ENCODE results near the gene DACT1.

DACT1 gene

DNA sequence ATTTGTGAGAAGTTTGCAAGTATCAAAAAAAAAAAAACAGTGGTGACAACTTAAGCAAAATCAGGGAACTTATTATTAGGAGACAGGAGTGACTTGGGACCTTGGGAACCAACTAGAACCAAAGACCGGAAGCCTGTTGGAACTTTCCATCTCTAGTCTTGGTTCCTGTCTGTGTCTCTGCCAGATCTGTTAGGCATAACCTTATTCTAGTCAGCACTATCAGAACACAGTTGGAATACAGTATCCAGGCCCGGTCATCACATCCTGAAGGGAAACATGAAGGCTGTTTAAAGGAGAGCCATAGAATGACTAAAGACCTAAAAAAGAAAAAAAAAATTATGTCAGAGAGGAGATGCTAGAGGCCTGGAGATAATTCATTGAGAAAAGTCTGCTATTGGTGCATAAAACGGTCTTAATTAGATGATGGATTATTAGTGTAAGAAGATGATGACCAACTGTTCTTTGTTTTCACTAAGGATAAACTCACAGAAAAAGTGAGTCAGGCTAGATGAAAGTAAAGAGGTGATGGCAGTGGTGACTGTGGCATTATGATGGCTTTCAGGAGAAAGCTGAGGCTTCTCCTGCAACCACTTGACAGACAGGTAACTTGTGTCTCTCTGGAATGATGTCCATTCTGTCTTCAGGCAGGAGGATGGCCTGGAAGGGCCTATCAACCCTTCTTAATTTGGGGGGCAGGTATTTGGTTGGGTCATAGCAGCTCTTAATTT lies 28.2 kb downstream of the DACT1 start:
- DNase-seq (ENCODE audit: extremely low read depth in 1 of 2, low read depth in 1 of 2): no peak

DNA sequence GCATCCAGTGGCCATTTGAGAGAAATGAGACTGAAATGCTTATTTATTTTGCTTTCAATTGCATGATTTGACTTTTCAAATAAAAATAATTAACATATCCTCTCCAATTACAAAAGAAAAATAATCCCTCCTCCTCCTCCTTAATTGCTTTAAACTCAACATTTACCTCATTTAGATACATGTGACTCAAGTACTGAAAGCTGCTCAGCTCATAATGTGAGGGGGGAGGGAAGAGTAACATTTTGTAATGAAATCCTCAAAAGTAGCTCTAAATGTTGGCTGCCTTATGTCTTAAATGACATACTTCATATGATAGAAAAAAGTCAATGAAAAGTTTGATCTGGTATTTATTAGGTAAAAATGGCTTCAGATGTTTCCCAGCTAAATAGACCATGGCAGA lies 29.0 kb downstream of the DACT1 start:
- no peak for DNase-seq (ENCODE audit: extremely low read depth in 1 of 2, low read depth in 1 of 2)

- DNase-seq (ENCODE audit: extremely low read depth in 1 of 2, low read depth in 1 of 2): no peak
Measured at GRCh38 chr14:58667900-58668299, 30.1 kb downstream of the DACT1 start.

- no peak for DNase-seq (ENCODE audit: extremely low read depth in 1 of 2, low read depth in 1 of 2)
Measured at GRCh38 chr14:58668848-58669480, 31.2 kb downstream of the DACT1 start.

- no peak for DNase-seq (ENCODE audit: extremely low read depth in 1 of 2, low read depth in 1 of 2)
Measured at GRCh38 chr14:58669556-58670200, 31.9 kb downstream of the DACT1 start.

DNA sequence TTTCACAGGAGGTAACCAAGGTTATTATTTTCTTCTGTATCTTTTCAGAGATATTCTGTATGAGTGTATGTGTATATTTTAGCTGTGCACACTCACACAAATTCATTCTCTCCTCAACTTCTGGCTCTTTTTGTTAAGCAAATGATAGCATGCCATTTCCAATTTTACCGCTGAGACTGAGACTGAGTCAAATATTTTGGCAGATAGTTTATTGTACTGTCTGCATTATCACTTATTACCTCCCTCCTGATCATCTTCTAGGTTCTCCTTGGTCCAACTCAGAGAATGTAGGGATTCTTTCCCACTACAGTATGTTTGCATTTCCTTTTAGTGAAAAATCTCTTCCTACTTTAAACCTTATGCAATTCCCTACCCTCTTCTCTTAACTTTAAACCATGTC lies 33.3 kb downstream of the DACT1 start:
- DNase-seq (ENCODE audit: extremely low read depth in 1 of 2, low read depth in 1 of 2): no peak

DNA sequence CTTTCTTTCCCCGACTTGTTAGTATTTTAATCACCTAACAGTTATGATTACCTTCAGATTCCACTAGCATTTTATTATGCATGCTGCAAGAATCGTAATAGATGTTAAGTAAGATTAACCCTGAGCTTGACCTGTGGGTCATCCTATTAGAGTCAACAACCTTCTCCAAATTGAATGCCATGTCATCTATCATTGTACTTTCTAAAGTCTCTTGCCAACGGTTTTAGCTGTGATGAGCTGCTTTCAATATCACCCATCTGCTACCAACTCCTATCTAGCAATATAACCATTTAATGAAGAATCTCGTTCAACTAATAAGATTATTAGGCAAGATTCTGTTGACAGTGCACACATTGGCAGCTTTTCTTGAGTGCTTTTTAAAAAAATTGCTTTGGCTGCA lies 33.7 kb downstream of the DACT1 start:
- no peak for DNase-seq (ENCODE audit: extremely low read depth in 1 of 2, low read depth in 1 of 2)

- no peak for DNase-seq (ENCODE audit: extremely low read depth in 1 of 2, low read depth in 1 of 2)
Measured at GRCh38 chr14:58673722-58674121, 36.0 kb downstream of the DACT1 start.

GRCh38 chr14:58677001-58677400 lies 39.2 kb downstream of the DACT1 start:
- no peak for DNase-seq (ENCODE audit: extremely low read depth in 1 of 2, low read depth in 1 of 2)

GRCh38 chr14:58677517-58677916 lies 39.8 kb downstream of the DACT1 start:
- no peak for DNase-seq (ENCODE audit: extremely low read depth in 1 of 2, low read depth in 1 of 2)

DNA sequence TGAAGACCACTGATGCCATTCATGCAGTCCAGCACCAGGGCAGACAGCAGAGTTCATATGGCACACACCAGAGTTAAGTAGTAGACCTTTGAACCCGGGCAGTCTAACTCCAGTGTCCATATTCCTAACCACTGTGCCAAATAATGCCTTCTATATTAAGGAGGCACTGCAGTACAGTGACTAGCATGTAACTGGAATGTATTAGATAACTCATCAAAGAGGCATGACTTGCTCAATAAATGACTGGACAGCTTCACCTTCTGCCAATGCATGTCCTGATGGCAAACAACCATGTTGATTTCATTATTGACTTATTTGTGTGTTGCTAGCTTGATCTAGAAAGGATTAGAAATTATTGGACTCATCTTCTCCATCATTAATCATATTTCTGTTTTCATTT lies 40.2 kb downstream of the DACT1 start:
- no peak for DNase-seq (ENCODE audit: extremely low read depth in 1 of 2, low read depth in 1 of 2)

GRCh38 chr14:58680698-58681097 lies 42.9 kb downstream of the DACT1 start:
- DNase-seq (ENCODE audit: extremely low read depth in 1 of 2, low read depth in 1 of 2): no peak

- no peak for DNase-seq (ENCODE audit: extremely low read depth in 1 of 2, low read depth in 1 of 2)
Measured at GRCh38 chr14:58687232-58687795, 49.6 kb downstream of the DACT1 start.

- DNase-seq (ENCODE audit: extremely low read depth in 1 of 2, low read depth in 1 of 2): no peak
Measured at GRCh38 chr14:58690801-58691516, 53.2 kb downstream of the DACT1 start.

- no peak for DNase-seq (ENCODE audit: extremely low read depth in 1 of 2, low read depth in 1 of 2)
Measured at GRCh38 chr14:58693048-58693447, 55.3 kb downstream of the DACT1 start.

- DNase-seq (ENCODE audit: extremely low read depth in 1 of 2, low read depth in 1 of 2): no peak
Measured at GRCh38 chr14:58695514-58695913, 57.8 kb downstream of the DACT1 start.

DNA sequence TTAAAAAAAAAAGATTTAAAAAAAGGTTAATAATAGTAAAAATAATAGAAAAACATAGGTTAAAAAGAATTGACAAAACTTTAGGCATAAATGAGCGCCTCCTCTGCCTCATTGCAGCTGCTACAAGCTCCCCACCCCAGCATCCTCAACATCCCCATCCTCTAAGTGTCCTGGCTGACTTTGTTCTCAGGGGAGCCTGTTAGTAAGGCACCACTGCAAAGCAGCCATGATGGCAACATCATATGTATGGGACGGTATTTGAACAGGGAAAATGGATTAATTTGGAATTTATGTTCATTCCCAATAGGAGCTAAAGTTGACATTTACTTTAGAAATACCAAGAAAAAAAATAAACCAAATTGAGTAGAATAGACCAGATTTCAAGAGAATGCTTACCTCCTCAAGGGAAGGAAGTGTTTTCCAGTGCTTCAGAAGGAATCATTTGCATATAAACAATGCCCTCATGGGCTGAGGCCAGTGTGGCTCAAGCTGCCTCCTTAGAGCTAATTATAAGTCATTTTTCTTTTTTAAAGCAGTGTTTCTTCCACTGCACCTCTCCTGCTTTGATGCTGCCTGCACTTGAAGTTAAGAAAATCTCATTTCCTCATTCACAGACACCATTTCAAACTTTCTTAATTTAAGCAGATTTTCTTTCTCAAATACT lies 59.6 kb downstream of the DACT1 start:
- DNase-seq (ENCODE audit: extremely low read depth in 1 of 2, low read depth in 1 of 2): no peak
